Measurements from ENCODE around the gene HEATR5A. TPM values are rescaled to one million over a fixed set of nuclear protein-coding genes. Genes with fewer than 3 reads are reported as not detected.
A peak's percentile ranks its signal among the peaks of the same experiment; 100 is the strongest.
"Not testable (repeated sequence)": the region's sequence is repeated elsewhere in the genome, so short reads cannot be mapped to it uniquely, and the experiment has no call there.

The HEATR5A gene
- total RNA-seq, result 10 to 100 TPM; 12.8 to 13.0 TPM

DNA sequence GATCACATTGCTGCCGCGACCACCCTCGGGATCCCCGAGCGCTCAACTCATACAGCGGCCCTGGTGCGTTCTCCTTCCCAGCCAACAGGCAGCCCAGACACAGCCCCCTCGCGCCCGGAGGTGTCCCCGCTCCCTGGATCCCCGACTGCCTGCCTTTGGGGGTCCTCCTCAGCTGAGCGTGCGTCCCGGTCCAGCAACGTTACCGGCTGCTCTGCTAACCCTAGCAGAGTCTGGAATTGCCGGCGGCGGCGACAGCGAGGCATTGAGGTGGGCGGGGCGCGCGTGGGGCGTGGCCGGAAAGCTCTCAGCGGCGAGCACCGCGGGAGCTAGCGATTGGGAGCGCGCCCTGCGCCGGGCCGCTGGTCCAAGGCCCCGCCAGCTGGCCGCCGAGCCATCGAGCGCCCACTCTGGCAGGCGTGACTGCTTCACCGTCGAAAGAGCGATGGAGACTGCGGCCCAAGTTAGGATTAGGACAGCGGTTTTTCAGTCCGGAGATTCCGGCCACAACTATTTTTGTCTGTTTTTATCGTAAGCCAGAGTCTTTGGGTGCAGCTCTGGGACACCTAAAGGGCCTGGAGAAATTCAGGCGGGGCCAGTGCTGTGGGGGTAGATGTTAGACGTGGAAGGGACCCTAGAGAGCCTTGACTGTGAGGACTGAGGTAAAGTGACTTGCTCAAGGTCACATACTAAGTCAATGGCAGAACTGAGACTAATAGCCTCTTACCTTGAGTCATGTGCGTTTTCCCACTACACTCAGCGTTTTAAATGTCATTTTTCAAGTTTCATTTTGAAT lies at the start of gene HEATR5A:
HEATR5A (minus strand) TSS at position 232 of the 793 bp plus-strand sequence. CDS start 17,575 bp downstream, outside the sequence.
- no peaks in the 10 kb centered on the region for H3K27me3 Mint-ChIP-seq
- no peaks in the 10 kb centered on the region for H3K36me3 Mint-ChIP-seq
- peaks cover 23% of the 10 kb centered on the region for H3K4me1 Mint-ChIP-seq (ENCODE audit: low read depth)
- H3K4me3 Mint-ChIP-seq, result peak within 1 kb of the TSS; percentile 84
- ChIA-PET CTCF (interaction anchor here (0.6 to 4.0 kb wide), 15 partner anchors 8 to 652 kb away, joined by 3 to 38 read pairs (median 4); partner anchors contain the start of genes DTD2 and HECTD1), POLR2A (interaction anchor here (0.7 to 3.2 kb wide), 10 partner anchors 20 to 212 kb away, joined by 3 to 19 read pairs (median 4); partner anchors contain the start of genes DTD2 and HECTD1)
- peak within 1 kb of the TSS; percentile 95 for H3K27ac Mint-ChIP-seq
- intact Hi-C loops (cut with micrococcal nuclease), result loop anchor here (1.0 kb wide), 8 partner anchors 10 to 783 kb away; partner anchors contain the start of genes DTD2, NUBPL and RNU6-8
- no peaks in the 10 kb centered on the region for H3K9me3 Mint-ChIP-seq
- peak; percentile 94 for DNase-seq

DNA sequence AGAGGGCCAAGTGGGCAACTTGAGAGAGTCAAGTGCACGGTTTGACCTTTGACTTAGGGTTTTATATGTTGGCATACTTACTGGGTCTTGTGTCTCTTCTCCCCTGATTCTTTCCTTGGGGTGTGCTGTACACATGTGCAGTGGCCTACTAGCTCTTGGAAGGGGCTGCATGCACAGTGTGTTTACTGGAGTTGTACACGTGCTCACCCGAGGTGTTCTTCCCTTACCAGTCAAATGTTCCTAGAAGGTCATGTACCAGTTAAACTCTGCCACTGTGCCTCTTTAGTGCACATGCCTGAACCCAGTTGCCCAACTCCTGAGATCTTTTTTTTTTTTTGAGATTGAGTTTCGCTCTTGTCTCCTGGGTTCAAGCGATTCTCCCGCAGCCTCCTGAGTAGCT lies 46.2 kb upstream of the HEATR5A start:
- no peaks in the 10 kb centered on the region for H3K36me3 Mint-ChIP-seq
- ChIA-PET CTCF (no interaction called here), POLR2A (no interaction called here)
- H3K4me1 Mint-ChIP-seq (ENCODE audit: low read depth), result no peaks in the 10 kb centered on the region
- no peaks in the 10 kb centered on the region for H3K27me3 Mint-ChIP-seq
- H3K9me3 Mint-ChIP-seq, result no peaks in the 10 kb centered on the region
- no peak for DNase-seq
- H3K27ac Mint-ChIP-seq, result no peak overlapping the region
- intact Hi-C loops (cut with micrococcal nuclease), result no loop called here
- no peak overlapping the region for H3K4me3 Mint-ChIP-seq

DNA sequence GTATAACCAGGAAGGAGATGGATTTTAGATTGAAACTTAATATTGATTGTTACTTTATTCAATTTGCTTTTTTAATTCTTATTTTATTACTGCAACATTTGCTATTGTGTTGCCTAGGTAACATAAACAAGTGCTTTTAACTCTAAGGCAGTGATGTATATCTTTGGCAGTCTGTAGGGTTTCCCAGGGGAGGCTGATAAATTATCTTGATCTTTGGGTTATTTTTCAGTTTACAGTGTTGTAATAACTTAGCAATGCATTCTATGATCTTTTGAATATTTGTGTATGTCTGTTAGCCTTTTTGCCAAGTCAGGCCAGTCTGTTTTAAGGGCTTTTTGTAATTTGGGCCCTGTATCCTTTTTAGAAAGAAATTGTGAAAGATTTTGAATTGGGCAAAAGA lies 44.8 kb upstream of the HEATR5A start:
- intact Hi-C loops (cut with micrococcal nuclease), result no loop called here
- H3K27me3 Mint-ChIP-seq, result no peaks in the 10 kb centered on the region
- no peaks in the 10 kb centered on the region for H3K9me3 Mint-ChIP-seq
- H3K36me3 Mint-ChIP-seq, result no peaks in the 10 kb centered on the region
- H3K27ac Mint-ChIP-seq, result no peak overlapping the region
- no peak overlapping the region for H3K4me3 Mint-ChIP-seq
- ChIA-PET CTCF (interaction anchor here (1.1 kb wide), 1 partner anchor 16 kb away, joined by 3 read pairs; no protein-coding TSS in a partner anchor), POLR2A (no interaction called here)
- H3K4me1 Mint-ChIP-seq (ENCODE audit: low read depth), result no peaks in the 10 kb centered on the region
- DNase-seq, result no peak

DNA sequence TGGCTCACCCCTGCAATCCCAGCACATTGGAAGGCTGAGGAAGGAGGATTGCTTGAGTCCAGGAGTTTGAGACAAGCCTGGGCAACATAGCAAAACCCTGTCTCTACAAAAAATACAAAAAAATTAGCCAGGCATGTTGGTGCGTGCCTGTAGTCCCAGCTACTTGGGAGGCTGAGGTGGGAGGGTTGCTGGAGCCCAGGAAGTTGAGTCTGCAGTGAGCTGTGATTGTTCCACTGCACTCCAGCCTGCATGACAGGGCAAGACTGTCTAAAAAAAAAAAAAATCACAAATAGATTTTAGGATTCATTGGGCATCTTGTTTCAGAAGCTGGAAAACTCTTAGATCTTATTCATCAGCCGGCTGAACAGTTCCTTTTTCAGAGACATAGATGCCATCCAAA lies 42.1 kb upstream of the HEATR5A start:
- intact Hi-C loops (cut with micrococcal nuclease); H3K36me3 Mint-ChIP-seq; H3K27me3 Mint-ChIP-seq; DNase-seq; POLR2A ChIA-PET; H3K9me3 Mint-ChIP-seq; H3K4me1 Mint-ChIP-seq (ENCODE audit: low read depth); H3K4me3 Mint-ChIP-seq; H3K27ac Mint-ChIP-seq: not testable (repeated sequence)
- CTCF ChIA-PET, result interaction anchor here (1.3 to 2.3 kb wide), 2 partner anchors 13 to 47 kb away, joined by 4 to 6 read pairs; no protein-coding TSS in a partner anchor

DNA sequence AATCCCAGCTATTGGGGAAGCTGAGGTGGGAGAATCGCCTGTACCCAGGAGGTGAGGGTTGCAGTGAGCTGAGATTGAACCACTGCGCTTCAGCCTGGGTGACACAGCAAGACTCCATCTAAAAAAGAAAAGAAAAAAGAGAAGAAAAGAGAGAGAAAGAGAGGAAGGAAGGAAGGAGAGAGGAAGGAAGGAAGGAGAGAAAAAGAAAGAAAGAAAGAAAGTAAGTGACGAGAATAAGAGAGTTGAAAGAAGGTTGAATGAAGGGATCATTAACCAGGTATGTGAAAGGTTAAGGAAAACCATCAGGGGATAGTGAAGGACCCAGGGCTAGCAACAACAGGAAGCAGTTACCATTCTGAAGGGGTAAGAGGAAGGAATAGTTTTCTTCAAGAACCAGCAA lies 41.2 kb upstream of the HEATR5A start:
- ChIA-PET CTCF (interaction anchor here (2.3 kb wide), 1 partner anchor 12 kb away, joined by 6 read pairs; no protein-coding TSS in a partner anchor), POLR2A (no interaction called here)
- no peak for DNase-seq
- Mint-ChIP-seq H3K4me1 (ENCODE audit: low read depth) (peaks cover 13% of the 10 kb centered on the region), H3K27me3 (no peaks in the 10 kb centered on the region), H3K27ac (no peak overlapping the region), H3K4me3 (no peak overlapping the region), H3K9me3 (no peaks in the 10 kb centered on the region), H3K36me3 (no peaks in the 10 kb centered on the region)
- intact Hi-C loops (cut with micrococcal nuclease), result no loop called here

DNA sequence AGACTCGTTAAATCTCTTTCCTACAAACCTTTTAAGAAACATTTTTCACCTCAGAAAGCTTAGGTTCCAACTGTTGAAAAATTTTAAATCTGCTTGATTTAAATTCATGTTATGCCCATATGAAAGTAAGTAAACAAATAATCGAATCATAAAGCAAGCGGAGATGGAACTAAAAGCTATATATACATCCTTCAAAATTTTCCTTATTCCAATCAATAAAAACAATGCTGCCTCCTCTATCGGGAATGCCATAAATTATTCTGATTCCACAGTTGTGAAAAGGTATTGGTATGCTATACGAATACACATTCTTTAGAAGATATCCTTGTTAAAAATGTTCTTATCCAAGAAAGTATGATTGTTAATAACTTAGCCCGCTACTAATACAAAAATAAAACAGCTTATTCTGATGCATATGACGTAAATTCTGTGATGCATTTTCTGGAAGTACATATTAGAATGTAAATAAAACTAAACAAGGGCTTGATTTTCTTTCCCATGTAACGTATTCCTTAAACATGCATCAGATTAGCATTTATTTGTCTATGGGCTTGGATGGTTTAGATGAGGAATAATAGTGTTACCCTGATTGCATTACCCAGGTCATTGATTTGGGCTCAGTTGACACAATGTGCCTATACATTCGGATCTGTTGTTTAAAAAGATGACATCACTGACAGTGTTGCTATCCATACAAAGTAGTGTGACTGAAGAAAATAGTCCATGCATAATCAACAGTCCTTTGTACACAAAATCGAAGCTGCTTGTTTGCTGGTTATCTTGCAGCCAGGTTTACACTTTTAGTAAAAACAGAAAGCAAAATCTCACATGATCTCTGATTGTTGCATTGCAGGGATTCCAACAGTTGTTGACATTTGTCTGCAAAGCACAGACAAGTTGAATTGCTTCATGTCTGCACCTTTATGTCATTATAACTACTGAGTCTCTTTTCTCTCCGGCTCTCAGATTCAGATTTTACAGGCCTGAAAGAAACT lies 37.6 kb upstream of the HEATR5A start:
- POLR2A ChIA-PET, result interaction anchor here (0.6 to 2.4 kb wide), 4 partner anchors 33 to 250 kb away, joined by 3 to 19 read pairs (median 4); partner anchors contain the start of genes HEATR5A and HECTD1
- no peaks in the 10 kb centered on the region for H3K36me3 Mint-ChIP-seq
- intact Hi-C loops (cut with micrococcal nuclease), result loop anchor here (1.0 to 10.0 kb wide), 8 partner anchors 38 to 745 kb away; partner anchors contain the start of genes ARHGAP5, HEATR5A, NUBPL and RNU6-8

DNA sequence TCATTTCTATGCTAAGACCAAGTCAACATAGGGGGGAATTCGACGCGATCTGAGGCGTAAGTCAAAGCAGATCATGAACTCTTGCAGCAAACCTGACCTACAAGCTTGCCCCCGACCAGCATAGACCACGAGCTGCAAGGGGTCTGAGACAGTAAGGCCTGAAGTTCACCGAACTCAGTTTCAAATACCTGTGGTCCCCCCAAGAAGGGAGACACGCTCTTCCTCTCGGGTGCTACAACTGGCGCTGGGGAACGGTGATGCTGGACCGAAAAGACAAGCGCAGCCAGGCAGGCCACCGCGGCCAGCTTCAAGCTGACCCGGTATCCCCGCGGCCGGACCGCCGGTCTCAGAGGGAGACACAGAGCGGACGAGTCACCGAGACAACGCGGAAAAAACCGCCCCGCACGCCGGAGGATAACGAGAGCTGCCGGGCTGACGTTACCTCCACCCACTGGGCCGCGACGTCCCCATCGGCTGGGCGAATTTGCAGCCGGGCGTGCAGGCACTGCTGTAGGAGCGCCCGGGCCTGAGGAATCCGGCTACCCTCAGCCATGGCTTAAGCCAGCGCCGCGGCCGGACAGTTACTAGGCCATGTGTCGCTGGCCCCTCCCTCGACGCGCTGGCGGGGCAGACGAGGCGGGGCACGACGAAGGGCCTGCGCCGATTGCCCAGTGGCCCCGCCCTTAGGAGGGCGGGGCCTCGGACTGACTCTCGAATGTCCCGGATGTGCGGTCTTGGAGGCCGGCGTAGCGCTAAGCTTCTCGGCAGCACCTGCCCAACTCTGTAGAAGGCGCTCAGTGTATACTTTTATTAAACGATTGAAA lies 36.7 kb upstream of the HEATR5A start, which contains the start of gene DTD2:
DTD2 (minus strand) TSS at position 666 of the 824 bp plus-strand sequence; CDS start at position 553, 113 bp downstream.
- CTCF ChIA-PET, result interaction anchor here (1.0 to 1.8 kb wide), 8 partner anchors 13 to 797 kb away, joined by 3 to 9 read pairs (median 6); partner anchors contain the start of genes HEATR5A and HECTD1
- no peaks in the 10 kb centered on the region for H3K27me3 Mint-ChIP-seq
- H3K4me1 Mint-ChIP-seq (ENCODE audit: low read depth), result peaks cover 25% of the 10 kb centered on the region
- POLR2A ChIA-PET, result interaction anchor here (1.2 to 2.4 kb wide), 3 partner anchors 32 to 249 kb away, joined by 3 to 19 read pairs (median 6); partner anchors contain the start of genes HEATR5A and HECTD1
- peak within 1 kb of the TSS; percentile 79 for H3K27ac Mint-ChIP-seq
- no peaks in the 10 kb centered on the region for H3K9me3 Mint-ChIP-seq
- H3K4me3 Mint-ChIP-seq, result peak within 1 kb of the TSS; percentile 95
- DNase-seq, result peak; percentile 94
- peaks cover 4% of the 10 kb centered on the region for H3K36me3 Mint-ChIP-seq
- intact Hi-C loops (cut with micrococcal nuclease), result loop anchor here (1.0 to 10.0 kb wide), 8 partner anchors 37 to 746 kb away; partner anchors contain the start of genes ARHGAP5, HEATR5A, NUBPL and RNU6-8

More for the DNA sequence above, 37.6 kb upstream of the HEATR5A start:
- H3K4me1 Mint-ChIP-seq (ENCODE audit: low read depth), result peaks cover 25% of the 10 kb centered on the region
- CTCF ChIA-PET, result interaction anchor here (0.7 to 1.8 kb wide), 9 partner anchors 8 to 796 kb away, joined by 3 to 9 read pairs (median 5); partner anchors contain the start of genes HEATR5A and HECTD1
- H3K27ac Mint-ChIP-seq, result peak overlapping the region; percentile 79
- no peak for DNase-seq
- H3K27me3 Mint-ChIP-seq, result no peaks in the 10 kb centered on the region
- H3K4me3 Mint-ChIP-seq, result peak overlapping the region; percentile 95
- no peaks in the 10 kb centered on the region for H3K9me3 Mint-ChIP-seq

DNA sequence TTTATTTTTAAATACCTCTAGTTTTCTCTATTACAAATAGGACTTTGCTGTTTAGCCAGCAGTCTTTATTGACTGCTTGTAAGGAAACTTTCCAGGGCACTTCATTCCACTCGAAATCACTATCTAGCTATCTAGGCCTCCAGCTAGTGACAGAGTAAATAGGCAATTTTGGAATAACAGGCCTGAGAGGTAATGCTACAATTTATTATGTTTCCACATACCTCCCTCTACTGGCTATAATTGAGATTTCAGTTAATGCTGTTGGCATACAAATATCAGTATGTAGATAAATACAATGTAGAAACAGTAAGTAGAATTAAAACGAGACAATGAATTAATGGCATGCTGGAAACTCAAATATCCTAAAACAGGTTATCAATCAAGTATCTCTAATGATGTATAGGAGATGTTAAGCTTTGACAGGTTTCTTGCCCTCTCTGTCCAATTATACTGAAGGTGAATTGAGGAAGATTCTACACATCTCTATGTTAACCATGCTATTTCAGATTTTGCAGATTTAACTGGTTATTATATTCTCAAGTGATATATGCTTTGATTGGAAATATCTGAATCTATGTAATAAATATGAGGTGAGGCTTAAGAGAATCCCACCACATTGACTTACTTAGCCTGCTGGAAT lies 29.7 kb upstream of the HEATR5A start:
- H3K9me3 Mint-ChIP-seq, result no peaks in the 10 kb centered on the region
- CTCF ChIA-PET, result interaction anchor here (1.1 to 4.6 kb wide), 22 partner anchors 8 to 179 kb away, joined by 3 to 38 read pairs (median 4); partner anchors contain the start of gene HEATR5A
- no peak for DNase-seq
- H3K4me3 Mint-ChIP-seq, result no peak overlapping the region
- intact Hi-C loops (cut with micrococcal nuclease), result loop anchor here (10.0 kb wide), 1 partner anchor 175 kb away; no protein-coding TSS in a partner anchor
- no peak overlapping the region for H3K27ac Mint-ChIP-seq
- H3K4me1 Mint-ChIP-seq (ENCODE audit: low read depth), result peaks cover 3% of the 10 kb centered on the region
- H3K27me3 Mint-ChIP-seq, result no peaks in the 10 kb centered on the region
- POLR2A ChIA-PET, result no interaction called here
- H3K36me3 Mint-ChIP-seq, result peaks cover 13% of the 10 kb centered on the region

DNA sequence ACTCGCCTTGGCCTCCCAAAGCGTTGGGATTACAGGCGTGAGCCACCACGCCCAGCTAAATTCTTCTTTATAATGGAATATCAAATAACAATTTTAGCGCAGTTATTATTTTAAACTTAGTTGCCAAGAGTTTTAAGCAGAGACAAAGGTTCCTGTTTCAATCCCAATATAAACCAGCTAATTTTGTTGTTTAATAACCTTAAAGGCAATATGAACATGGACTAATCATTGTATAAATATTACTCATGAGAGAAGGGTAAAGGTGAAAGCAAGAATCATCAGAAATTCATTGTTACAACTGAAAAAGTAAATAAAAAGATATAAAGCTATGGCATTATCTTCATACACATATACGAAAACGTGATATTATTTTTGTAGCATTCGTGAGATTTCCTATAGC lies 28.8 kb upstream of the HEATR5A start:
- ChIA-PET POLR2A (interaction anchor here (0.6 to 1.4 kb wide), 2 partner anchors 28 to 242 kb away, joined by 3 to 4 read pairs; partner anchors contain the start of gene HECTD1), CTCF (interaction anchor here (1.0 to 4.6 kb wide), 21 partner anchors 9 to 805 kb away, joined by 3 to 38 read pairs (median 4); partner anchors contain the start of gene HEATR5A)
- Mint-ChIP-seq H3K36me3 (peaks cover 14% of the 10 kb centered on the region), H3K4me1 (ENCODE audit: low read depth) (no peaks in the 10 kb centered on the region), H3K9me3 (peaks cover 1% of the 10 kb centered on the region), H3K4me3 (no peak overlapping the region), H3K27me3 (no peaks in the 10 kb centered on the region), H3K27ac (no peak overlapping the region)
- intact Hi-C loops (cut with micrococcal nuclease), result no loop called here
- no peak for DNase-seq

DNA sequence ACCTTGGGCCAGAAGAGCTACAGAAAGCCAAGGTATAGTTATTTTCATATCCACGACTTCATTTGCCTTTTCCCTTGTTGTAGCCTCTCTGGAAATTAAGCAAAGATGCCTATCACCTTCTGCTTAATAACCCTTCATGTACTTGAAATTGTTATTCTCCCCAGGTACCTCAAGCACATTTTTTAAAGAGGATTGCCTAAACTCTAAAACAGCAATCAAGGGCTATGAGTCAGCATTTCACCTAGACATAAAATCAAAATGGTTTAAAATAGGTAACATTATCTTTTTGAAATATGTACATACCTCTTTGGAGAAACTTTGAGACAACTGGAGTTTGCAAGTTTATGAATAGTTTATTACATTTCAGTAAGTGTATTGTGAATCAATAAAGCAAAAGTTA lies 25.4 kb upstream of the HEATR5A start:
- POLR2A ChIA-PET, result no interaction called here
- H3K9me3 Mint-ChIP-seq, result peaks cover 3% of the 10 kb centered on the region
- H3K4me3 Mint-ChIP-seq, result no peak overlapping the region
- no peak overlapping the region for H3K27ac Mint-ChIP-seq
- no peak for DNase-seq
- no peaks in the 10 kb centered on the region for H3K27me3 Mint-ChIP-seq
- CTCF ChIA-PET, result interaction anchor here (0.8 kb wide), 1 partner anchor 25 kb away, joined by 3 read pairs; the partner anchor contains the start of gene HEATR5A
- intact Hi-C loops (cut with micrococcal nuclease), result no loop called here
- no peaks in the 10 kb centered on the region for H3K4me1 Mint-ChIP-seq (ENCODE audit: low read depth)
- H3K36me3 Mint-ChIP-seq, result peaks cover 8% of the 10 kb centered on the region
